SKM-1 treated with dmso at 0.1 percent for 144 hours (cell line): Measurements from ENCODE around the gene SGCD.

Source experiments
- DNase-seq: peaks from one replicate; lab custom pipeline; 2025; ENCODE audit not compliant: unreplicated experiment; lab: John Stamatoyannopoulos, UW

SGCD gene

GRCh38 chr5:156755421-156756087 is 428.6 kb downstream of the SGCD start:
- DNase-seq: no peak

GRCh38 chr5:156758011-156758791 is 431.2 kb downstream of the SGCD start:
- DNase-seq: no peak

GRCh38 chr5:156759156-156759555 is 432.2 kb downstream of the SGCD start:
- DNase-seq: no peak

GRCh38 chr5:156762771-156763170 is 435.8 kb downstream of the SGCD start:
- no peak for DNase-seq

- no peak for DNase-seq
Observed at GRCh38 chr5:156764176-156764971, 437.4 kb downstream of the SGCD start.

- no peak for DNase-seq
Observed at GRCh38 chr5:156774273-156774672, 447.3 kb downstream of the SGCD start.

GRCh38 chr5:156778139-156778706 is 451.3 kb downstream of the SGCD start:
- no peak for DNase-seq

- DNase-seq: no peak
Observed at GRCh38 chr5:156778752-156779151, 451.8 kb downstream of the SGCD start.

- no peak for DNase-seq
Observed at GRCh38 chr5:156779436-156779835, 452.5 kb downstream of the SGCD start.

GRCh38 chr5:156783092-156783491 is 456.1 kb downstream of the SGCD start:
- DNase-seq: no peak

GRCh38 chr5:156794687-156795086 is 467.7 kb downstream of the SGCD start:
- no peak for DNase-seq

- DNase-seq: no peak
Observed at GRCh38 chr5:156798201-156798600, 471.2 kb downstream of the SGCD start.

GRCh38 chr5:156799171-156799570 is 472.2 kb downstream of the SGCD start:
- DNase-seq: no peak

GRCh38 chr5:156800929-156801328 is 474.0 kb downstream of the SGCD start:
- no peak for DNase-seq

GRCh38 chr5:156802501-156802900 is 475.5 kb downstream of the SGCD start:
- no peak for DNase-seq

GRCh38 chr5:156803404-156803803 is 476.4 kb downstream of the SGCD start:
- DNase-seq: no peak

GRCh38 chr5:156812959-156813358 is 486.0 kb downstream of the SGCD start:
- no peak for DNase-seq

- peak; percentile 47 for DNase-seq
Observed at GRCh38 chr5:156815988-156816599, 489.1 kb downstream of the SGCD start.
